Breast epithelium (tissue), 3 donors: ENCODE results near the gene ZNF486.
"Not testable (repeated sequence)": the region's sequence is repeated elsewhere in the genome, so short reads cannot be mapped to it uniquely, and the experiment has no call there.

Source experiments
- POLR2A ChIP-seq: fragments of 450-650 bp; IDR thresholded peaks from one replicate; pipeline ENCODE4 v1.6.1; 2016; ENCODE audit warnings: antibody characterized with exemption, mild to moderate bottlenecking, moderate library complexity
- POLR2AphosphoS5 ChIP-seq, 3 donors: sonication (generic); formaldehyde crosslinking; IDR thresholded peaks; one replicate each; pipeline ENCODE4 v1.6.1; 2017; ENCODE audit warnings: antibody characterized with exemption in 3 of 3
- TF ChIP-seq, protein P1 (sequence below), 3 donors: fragments of 450-650 bp; IDR thresholded peaks; one replicate each; pipeline ENCODE4 v1.5.1; 2016 to 2017; ENCODE audit warnings: antibody characterized with exemption in 3 of 3, mild to moderate bottlenecking in 3 of 3, moderate library complexity in 3 of 3

GRCh38 chr19:20175848-20176247 is 8.8 kb downstream of the ZNF486 start:
- TF ChIP-seq, protein P1, sequence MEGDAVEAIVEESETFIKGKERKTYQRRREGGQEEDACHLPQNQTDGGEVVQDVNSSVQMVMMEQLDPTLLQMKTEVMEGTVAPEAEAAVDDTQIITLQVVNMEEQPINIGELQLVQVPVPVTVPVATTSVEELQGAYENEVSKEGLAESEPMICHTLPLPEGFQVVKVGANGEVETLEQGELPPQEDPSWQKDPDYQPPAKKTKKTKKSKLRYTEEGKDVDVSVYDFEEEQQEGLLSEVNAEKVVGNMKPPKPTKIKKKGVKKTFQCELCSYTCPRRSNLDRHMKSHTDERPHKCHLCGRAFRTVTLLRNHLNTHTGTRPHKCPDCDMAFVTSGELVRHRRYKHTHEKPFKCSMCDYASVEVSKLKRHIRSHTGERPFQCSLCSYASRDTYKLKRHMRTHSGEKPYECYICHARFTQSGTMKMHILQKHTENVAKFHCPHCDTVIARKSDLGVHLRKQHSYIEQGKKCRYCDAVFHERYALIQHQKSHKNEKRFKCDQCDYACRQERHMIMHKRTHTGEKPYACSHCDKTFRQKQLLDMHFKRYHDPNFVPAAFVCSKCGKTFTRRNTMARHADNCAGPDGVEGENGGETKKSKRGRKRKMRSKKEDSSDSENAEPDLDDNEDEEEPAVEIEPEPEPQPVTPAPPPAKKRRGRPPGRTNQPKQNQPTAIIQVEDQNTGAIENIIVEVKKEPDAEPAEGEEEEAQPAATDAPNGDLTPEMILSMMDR (IDR thresholded peaks at IDR 0.05), result not testable (repeated sequence)
- not testable (repeated sequence) for TF ChIP-seq POLR2A; POLR2AphosphoS5 (IDR thresholded peaks at IDR 0.05)
